ENCODE data around the gene TTK. TPM values are rescaled to one million over a fixed set of nuclear protein-coding genes. Genes with fewer than 3 reads are reported as not detected.

Gene TTK
- total RNA-seq, 4 donors from 2014 or later, result 0.19 to 0.32 (median 0.27) TPM; not detected in 1

DNA sequence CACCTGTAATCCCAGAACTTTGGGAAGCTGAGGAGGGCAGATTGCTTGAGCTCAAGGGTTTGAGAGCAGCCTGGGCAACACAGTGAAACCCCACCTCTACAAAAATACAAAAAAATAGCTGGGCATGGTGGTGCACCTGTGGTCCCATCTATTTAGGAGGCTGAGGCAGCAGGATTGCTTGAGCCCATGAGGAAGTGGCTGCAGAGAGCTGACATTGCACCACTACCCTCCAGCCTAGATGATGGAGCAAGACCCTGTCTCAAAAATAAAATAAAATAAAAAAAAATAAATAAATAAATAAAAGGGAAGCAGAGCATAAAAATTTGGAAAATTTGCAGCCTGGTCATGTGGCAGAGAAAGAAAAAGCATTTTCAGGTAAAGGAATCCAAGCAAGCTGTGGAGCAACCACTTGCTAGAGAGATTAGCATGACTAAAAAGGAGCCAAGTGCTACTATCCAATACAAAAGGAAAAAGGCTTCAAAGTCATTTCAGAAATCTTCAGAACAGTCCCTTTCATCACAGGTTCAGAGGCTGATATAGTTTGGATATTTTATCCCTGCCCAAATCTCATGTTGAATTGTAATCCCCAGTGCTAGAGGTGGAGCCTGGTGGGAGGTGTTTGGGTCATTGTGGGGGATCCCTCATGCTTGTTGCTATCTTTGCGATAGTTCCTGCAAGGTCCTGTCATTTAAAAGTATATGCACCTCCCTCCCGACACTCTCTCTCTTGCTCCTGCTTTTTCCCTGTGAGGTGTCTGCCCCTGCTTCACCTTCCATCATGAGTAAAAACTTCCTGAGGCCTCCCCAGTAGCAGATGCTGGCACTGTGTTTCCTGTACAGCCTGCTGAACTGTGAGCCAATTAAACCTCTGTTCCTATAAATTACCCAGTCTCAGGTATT lies 11.2 kb upstream of the TTK start:
- no peak for TF ChIP-seq POLR2A (IDR thresholded peaks at IDR 0.05)
- TF ChIP-seq EP300 (IDR thresholded peaks at IDR 0.05), result no peak
- no peak for TF ChIP-seq POLR2AphosphoS5 (IDR thresholded peaks at IDR 0.05)
- TF ChIP-seq, protein P1, sequence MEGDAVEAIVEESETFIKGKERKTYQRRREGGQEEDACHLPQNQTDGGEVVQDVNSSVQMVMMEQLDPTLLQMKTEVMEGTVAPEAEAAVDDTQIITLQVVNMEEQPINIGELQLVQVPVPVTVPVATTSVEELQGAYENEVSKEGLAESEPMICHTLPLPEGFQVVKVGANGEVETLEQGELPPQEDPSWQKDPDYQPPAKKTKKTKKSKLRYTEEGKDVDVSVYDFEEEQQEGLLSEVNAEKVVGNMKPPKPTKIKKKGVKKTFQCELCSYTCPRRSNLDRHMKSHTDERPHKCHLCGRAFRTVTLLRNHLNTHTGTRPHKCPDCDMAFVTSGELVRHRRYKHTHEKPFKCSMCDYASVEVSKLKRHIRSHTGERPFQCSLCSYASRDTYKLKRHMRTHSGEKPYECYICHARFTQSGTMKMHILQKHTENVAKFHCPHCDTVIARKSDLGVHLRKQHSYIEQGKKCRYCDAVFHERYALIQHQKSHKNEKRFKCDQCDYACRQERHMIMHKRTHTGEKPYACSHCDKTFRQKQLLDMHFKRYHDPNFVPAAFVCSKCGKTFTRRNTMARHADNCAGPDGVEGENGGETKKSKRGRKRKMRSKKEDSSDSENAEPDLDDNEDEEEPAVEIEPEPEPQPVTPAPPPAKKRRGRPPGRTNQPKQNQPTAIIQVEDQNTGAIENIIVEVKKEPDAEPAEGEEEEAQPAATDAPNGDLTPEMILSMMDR (IDR thresholded peaks at IDR 0.05), result no peak
- no peak for ATAC-seq
- 29 to 48% methylated on average over 2 of the region's 2 CpGs for WGBS, 2 donors (ENCODE audit: low coverage in 1 of 2)

DNA sequence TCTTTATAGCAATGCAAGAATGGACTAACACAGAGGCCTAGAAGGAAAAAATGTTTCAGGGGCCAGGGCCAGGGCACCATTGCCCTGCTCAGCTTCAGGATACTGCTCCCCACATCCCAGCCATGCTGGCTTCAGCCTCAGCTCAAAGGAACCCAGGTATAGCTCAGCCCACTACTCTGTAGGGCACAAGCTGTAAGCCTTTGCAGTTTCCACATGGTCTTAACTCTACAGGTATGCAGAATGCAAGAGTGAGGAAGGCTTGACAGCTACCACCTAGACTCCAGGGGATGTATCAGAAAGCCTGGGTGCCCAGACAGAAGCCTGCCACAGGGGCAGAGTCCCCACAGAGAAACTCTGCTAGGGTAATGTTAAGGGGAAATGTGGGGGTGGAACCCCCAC lies 10.5 kb upstream of the TTK start:
- Histone ChIP-seq H3K9me3 (no peaks in the 10 kb centered on the region), H3K4me3 (no peak overlapping the region), H3K4me1 (no peaks in the 10 kb centered on the region), H3K36me3 (no peaks in the 10 kb centered on the region), H3K27ac (no peak overlapping the region), H3K27me3 (no peaks in the 10 kb centered on the region)
- TF ChIP-seq EP300 (IDR thresholded peaks at IDR 0.05), result no peak
- TF ChIP-seq, protein P1 (IDR thresholded peaks at IDR 0.05), result no peak
- no peak for TF ChIP-seq POLR2AphosphoS5 (IDR thresholded peaks at IDR 0.05)
- TF ChIP-seq POLR2A (IDR thresholded peaks at IDR 0.05), result no peak
- no peak for ATAC-seq

More for the DNA sequence above, 11.2 kb upstream of the TTK start:
- Histone ChIP-seq H3K4me1 (no peaks in the 10 kb centered on the region), H3K9me3 (no peaks in the 10 kb centered on the region), H3K27me3 (no peaks in the 10 kb centered on the region), H3K36me3 (no peaks in the 10 kb centered on the region), H3K4me3 (no peak overlapping the region), H3K27ac (no peak overlapping the region)

GRCh38 chr6:79997728-79998127 lies 6.7 kb upstream of the TTK start:
- no peak for ATAC-seq
- Histone ChIP-seq H3K9me3 (no peaks in the 10 kb centered on the region), H3K36me3 (no peaks in the 10 kb centered on the region), H3K4me1 (no peaks in the 10 kb centered on the region), H3K4me3 (no peak overlapping the region), H3K27me3 (no peaks in the 10 kb centered on the region), H3K27ac (no peak overlapping the region)
- no peak for TF ChIP-seq POLR2A (IDR thresholded peaks at IDR 0.05)
- TF ChIP-seq, protein P1 (IDR thresholded peaks at IDR 0.05), result no peak
- TF ChIP-seq POLR2AphosphoS5 (IDR thresholded peaks at IDR 0.05), result no peak
- no peak for TF ChIP-seq EP300 (IDR thresholded peaks at IDR 0.05)
- 54 to 56% methylated on average over 1 of the region's 1 CpG for WGBS, 2 donors (ENCODE audit: low coverage in 1 of 2)

DNA sequence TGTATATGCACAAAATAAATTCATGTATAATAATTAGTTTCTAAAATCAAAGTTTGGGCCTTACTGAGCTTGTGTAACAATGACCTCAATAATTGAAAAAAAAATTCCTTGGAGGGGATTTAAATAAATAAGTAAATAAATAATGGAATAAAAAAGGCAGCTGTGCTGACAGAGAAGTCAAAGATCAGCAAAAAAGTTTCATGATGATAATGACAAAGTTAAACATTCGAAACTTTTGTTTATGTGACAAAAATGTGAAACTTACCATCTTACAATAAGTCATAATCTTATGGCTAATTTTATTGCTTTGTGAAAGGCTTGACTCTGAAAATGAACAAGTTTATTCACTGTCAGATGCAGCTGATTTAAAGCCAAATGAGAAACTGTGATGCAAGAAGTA lies 3.1 kb upstream of the TTK start:
- TF ChIP-seq, protein P1 (IDR thresholded peaks at IDR 0.05), result no peak
- TF ChIP-seq EP300 (IDR thresholded peaks at IDR 0.05), result no peak
- ATAC-seq, result no peak
- no peaks in the 10 kb centered on the region for H3K9me3 ChIP-seq
- H3K27me3 ChIP-seq, result no peaks in the 10 kb centered on the region
- H3K36me3 ChIP-seq, result no peaks in the 10 kb centered on the region
- WGBS, 2 donors (ENCODE audit: low coverage in 1 of 2), result 50 to 55% methylated on average over 1 of the region's 1 CpG
- H3K4me1 ChIP-seq, result peaks cover 0 to 15% (median 5%) of the 10 kb centered on the region in 3 donors
- H3K27ac ChIP-seq, result no peak overlapping the region
- no peak overlapping the region for H3K4me3 ChIP-seq

DNA sequence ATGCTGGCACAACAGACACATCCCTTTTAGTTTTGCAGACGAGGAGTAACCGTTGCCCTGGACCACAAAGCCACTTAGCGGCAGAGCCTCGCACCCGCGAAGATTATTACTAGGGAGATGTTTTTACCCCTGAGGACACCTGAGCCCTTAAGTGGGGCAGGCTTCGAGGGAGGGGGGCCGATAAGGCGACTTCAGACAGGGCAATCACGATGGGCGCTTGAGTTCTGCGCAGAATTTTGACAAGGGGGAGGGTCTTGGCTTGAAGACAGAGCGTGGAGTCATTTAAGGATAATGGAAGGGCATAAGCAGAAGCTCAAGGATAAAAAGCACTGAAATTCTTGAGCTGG lies 650 bp upstream of the TTK start:
- Histone ChIP-seq H3K27me3 (no peaks in the 10 kb centered on the region), H3K9me3 (no peaks in the 10 kb centered on the region), H3K36me3 (no peaks in the 10 kb centered on the region), H3K4me1 (peaks cover 0 to 15% (median 5%) of the 10 kb centered on the region in 3 donors), H3K27ac (peak overlapping the region; percentile 59 to 92 (median 86)), H3K4me3 (peak overlapping the region; percentile 42 to 60)
- no peak for ATAC-seq
- TF ChIP-seq POLR2AphosphoS5 (IDR thresholded peaks at IDR 0.05) (no peak), POLR2A (IDR thresholded peaks at IDR 0.05) (no peak), EP300 (IDR thresholded peaks at IDR 0.05) (no peak)
- TF ChIP-seq, protein P1 (IDR thresholded peaks at IDR 0.05), result no peak
- 0% methylated on average over 1 to 12 of the region's 13 CpGs for WGBS, 2 donors (ENCODE audit: low coverage in 1 of 2)

Data from gastroesophageal sphincter (tissue), 4 donors.